Stimulated activated CD8-positive, alpha-beta memory T cell treated with anti-CD3 and anti-CD28 coated beads, Interleukin-7, amount 100 ng/mL, for 4 hours (primary cell): ENCODE results near the gene EZH2.

ENCODE experiments used
- DNase-seq, 2 donors: peaks; one replicate each; pipeline ENCODE4 v3.0.0-alpha.2; 2020; ENCODE audit warnings: low read depth in 2 of 2

The EZH2 gene

DNA sequence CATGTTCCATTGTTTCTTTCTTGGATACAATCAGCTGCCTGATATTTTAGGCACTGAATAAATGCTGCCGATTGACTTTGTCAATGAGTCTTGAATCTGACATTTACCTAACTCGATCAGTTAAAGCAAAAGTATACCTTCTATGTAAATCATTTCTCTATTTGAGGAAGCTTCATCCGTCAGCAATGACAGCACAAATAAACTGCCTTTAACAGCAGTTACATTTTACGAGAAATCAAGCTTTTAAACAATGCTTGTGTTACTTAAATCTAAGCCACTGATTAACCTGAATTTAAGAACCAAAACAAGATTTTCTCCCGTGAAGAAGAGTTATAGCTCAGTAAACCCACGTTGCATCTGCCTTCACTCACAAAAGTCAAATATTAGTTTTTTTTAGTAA, 114.1 kb downstream of the EZH2 start:
- DNase-seq: no peak

DNA sequence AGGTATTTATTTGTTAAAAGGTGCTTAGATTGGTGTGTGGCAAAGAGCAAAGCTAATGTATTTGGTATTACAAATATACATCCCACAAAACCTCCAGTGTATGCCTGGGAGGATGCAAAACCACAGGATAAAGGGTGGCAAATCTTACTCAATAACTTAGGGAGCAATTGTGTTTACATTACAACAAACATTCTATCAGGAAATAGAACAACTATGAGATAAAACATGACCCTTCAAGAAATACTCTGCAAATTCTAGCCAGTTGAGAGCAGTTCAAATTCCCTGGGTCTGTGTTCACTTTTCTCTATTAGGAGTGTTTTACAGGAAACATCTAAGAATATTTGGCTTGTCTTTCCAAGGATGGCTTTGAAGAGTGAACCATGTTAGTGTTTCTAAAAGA, 120.5 kb downstream of the EZH2 start:
- DNase-seq: no peak

DNA sequence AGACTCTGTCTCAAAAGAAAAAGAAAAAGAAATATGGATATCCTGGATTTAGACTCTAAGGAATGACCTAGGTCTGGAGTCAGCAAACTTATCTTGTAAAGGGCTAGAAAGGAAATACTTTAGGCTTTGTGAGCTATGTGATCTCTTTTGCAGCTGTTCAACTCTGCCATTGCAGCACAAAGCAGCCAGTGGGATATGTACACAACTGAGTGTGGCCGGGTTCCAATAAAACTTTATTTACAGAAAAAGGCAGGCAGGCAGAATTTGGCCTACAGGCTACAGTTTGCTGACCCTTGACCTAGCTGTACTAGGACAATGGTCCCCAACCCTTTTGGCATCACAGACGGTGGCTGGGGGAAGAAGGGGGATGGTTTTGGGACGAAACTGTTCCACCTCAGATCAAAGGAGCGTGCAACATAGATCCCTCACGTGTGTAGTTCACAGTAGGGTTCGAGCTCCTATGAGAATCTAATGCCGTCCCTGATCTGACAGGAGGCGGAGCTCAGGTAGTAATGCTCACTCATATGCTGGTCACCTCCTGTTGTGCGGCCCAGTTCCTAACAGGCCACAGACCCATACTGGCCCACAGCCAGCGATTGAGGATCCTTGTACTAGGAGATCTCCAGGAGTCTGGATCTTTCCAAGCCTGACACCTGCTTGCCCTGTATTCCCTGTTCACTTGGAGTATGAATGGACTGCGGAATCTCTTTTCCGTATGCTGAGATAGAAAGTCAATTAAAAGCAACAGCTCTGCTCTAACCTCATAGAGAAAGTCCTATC, 122.4 kb downstream of the EZH2 start:
- DNase-seq: no peak
